Kidney (tissue), 14 donors: ENCODE results near the gene UAP1. TPM values are rescaled to one million over a fixed set of nuclear protein-coding genes. Genes with fewer than 3 reads are reported as not detected.
"Not testable (repeated sequence)": the region's sequence is repeated elsewhere in the genome, so short reads cannot be mapped to it uniquely, and the experiment has no call there.

Source experiments
- DNase-seq, 5 donors: peaks; one replicate each; pipeline ENCODE4 v3.0.0-alpha.2; 2013 to 2020
- FAIRE-seq: peaks from 2 replicates; lab custom pipeline; 2012; peaks lifted over from hg19 to GRCh38; lab: Jason Lieb, UNC
- H3K27ac ChIP-seq, 2 donors: one replicate each; pipeline ENCODE4 v1.7.0; 2013; ENCODE audit warnings: low read depth in 2 of 2, low read length in 2 of 2, inconsistent platforms in 1 of 2
- H3K27me3 ChIP-seq: one replicate; pipeline ENCODE4 v1.7.1; 2013; ENCODE audit warnings: low read length, inconsistent platforms; ENCODE audit not compliant: control insufficient read depth, insufficient read depth
- H3K36me3 ChIP-seq, 3 donors: one replicate each; pipeline versions ENCODE4 v1.7.0 to v1.7.1; 2013; ENCODE audit warnings: low read length in 3 of 3, control low read depth in 1 of 3, inconsistent platforms in 1 of 3; ENCODE audit not compliant: insufficient read depth in 3 of 3, control insufficient read depth in 2 of 3
- H3K4me1 ChIP-seq, 3 donors: one replicate each; pipeline versions ENCODE4 v1.7.0 to v1.7.1; 2013; ENCODE audit warnings: low read length in 3 of 3, inconsistent platforms in 1 of 3, low read depth in 1 of 3; ENCODE audit not compliant: control insufficient read depth in 2 of 3, insufficient read depth in 2 of 3
- H3K4me3 ChIP-seq, 3 donors: one replicate each; pipeline versions ENCODE4 v1.7.0 to v1.8.1; 2013; ENCODE audit warnings: low read length in 3 of 3, control low read depth in 1 of 3, inconsistent platforms in 1 of 3
- H3K9ac ChIP-seq, 3 donors: one replicate each; pipeline versions ENCODE4 v1.7.0 to v1.7.1; 2013; ENCODE audit warnings: low read length in 3 of 3, control low read depth in 1 of 3, inconsistent platforms in 1 of 3
- H3K9me3 ChIP-seq, 3 donors: one replicate each; pipeline versions ENCODE4 v1.7.0 to v1.7.1; 2013; ENCODE audit warnings: low read length in 3 of 3, control low read depth in 1 of 3, inconsistent platforms in 1 of 3; ENCODE audit not compliant: control insufficient read depth in 2 of 3, insufficient read depth in 1 of 3
- CTCF ChIP-seq: IDR thresholded peaks from 3 replicates; pipeline ENCODE4 v1.5.1; 2012; ENCODE audit warnings: mild to moderate bottlenecking, moderate library complexity, borderline replicate concordance; ENCODE audit not compliant: insufficient read depth; ENCODE audit errors: extremely low read depth
- intact Hi-C: fragments of 100-400 bp; cut with DNase I; formaldehyde crosslinking; loops from one replicate; pipeline ENCODE4 v1.11.1; 2022
- polyA plus RNA-seq: library from polyadenylated mRNA; stranded (reverse); fragments of 350-450 nt; fragmentation: Illumina TruSeq; extraction: RNeasy Lipid Tissue Mini Kit (QIAGEN cat#74804); gene quantifications from one replicate; pipeline ENCODE4 v1.2.3, GENCODE V29; 2014; ENCODE audit warnings: low read depth, low replicate concordance; ENCODE audit not compliant: insufficient read depth
- total RNA-seq: library from RNA; stranded (reverse); fragmentation: NEBNext Ultra II Directional; extraction: Animal tissue kit (Norgen Biotek cat#: 25700); gene quantifications from one replicate; pipeline ENCODE4 v1.2.1, GENCODE V29; 2021
- donor health status: control.
- donor health status: control.
- donor health status: control.
- donor health status: control.
- donor health status: control.
- donor health status: DM: yes; HTN: yes; CAD: no.
- donor health status: Normal renal cell carcinoma (clear cell type).

The UAP1 gene
- total and polyA plus RNA-seq, 2 donors from 2014 or later: 23.6 to 30.6 TPM

- Histone ChIP-seq H3K4me1 (peaks cover 0 to 5% (median 0%) of the 10 kb centered on the region in 3 donors), H3K27ac (no peak overlapping the region), H3K36me3 (no peaks in the 10 kb centered on the region), H3K4me3 (no peak overlapping the region), H3K9ac (no peak overlapping the region), H3K27me3 (no peaks in the 10 kb centered on the region), H3K9me3 (no peaks in the 10 kb centered on the region)
- no peak for TF ChIP-seq CTCF
- no peak for FAIRE-seq
- intact Hi-C loops: no loop called here
- no peak for DNase-seq
Measured at GRCh38 chr1:162573136-162573535, 11.6 kb downstream of the UAP1 start.

DNA sequence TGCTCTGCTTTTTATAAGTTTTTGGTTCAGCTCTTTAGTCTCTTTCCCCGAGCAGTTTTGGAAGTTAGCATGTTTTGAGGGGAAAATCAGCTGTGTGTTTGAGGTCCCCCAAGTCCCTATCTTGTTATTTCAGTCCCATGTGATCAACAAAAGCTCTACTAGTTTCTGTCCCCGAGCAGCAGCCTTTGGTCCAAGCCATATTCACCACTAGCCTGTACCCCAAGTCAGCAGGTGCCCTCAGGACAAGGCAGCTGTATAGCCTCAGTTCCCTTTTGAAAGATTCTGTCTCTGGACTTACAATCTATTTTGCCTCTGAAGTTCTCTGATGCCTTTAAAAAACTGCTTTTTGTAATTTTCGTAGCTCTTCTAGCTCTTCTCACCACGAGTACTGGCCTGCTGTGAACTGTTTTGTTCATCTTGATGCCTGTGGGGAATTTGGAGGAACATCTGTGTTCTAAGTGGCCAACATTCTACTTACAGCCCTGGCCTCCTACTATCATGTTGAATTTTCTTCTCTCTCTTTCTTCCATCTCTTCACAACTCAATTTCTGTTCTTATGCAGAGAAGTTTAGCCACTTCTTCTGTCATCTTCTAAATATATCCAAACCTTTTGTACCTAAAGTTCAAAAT, 16.7 kb downstream of the UAP1 start:
- H3K4me1 ChIP-seq: no peaks in the 10 kb centered on the region
- intact Hi-C loops: no loop called here
- H3K4me3 ChIP-seq: no peak overlapping the region
- TF ChIP-seq CTCF: no peak
- no peak for FAIRE-seq
- H3K27ac ChIP-seq: no peak overlapping the region
- H3K36me3 ChIP-seq: peaks cover 0 to 14% (median 2%) of the 10 kb centered on the region in 3 donors
- no peak for DNase-seq
- no peak overlapping the region for H3K9ac ChIP-seq
- no peaks in the 10 kb centered on the region for H3K27me3 ChIP-seq
- no peaks in the 10 kb centered on the region for H3K9me3 ChIP-seq

DNA sequence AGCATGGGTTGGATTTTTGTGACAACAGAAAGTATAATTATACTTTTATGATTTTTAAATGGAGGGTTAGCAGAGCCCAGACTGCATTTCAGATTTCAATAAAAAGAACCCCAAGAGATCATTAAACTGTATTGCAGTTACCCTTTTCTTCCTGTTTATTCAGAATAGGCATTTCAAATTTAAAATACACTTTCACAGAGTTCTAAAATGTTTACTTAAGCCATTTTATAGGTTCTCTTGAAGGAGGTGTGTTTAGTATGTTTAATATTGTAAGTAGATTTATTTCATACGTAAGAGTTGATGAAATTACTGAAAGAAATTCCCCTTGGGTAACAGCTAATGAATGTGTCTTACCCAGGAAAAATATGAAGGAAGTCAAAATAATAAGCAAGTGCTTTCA, 17.4 kb downstream of the UAP1 start:
- H3K4me1 ChIP-seq: no peaks in the 10 kb centered on the region
- no peak overlapping the region for H3K4me3 ChIP-seq
- no peak overlapping the region for H3K9ac ChIP-seq
- intact Hi-C loops: no loop called here
- H3K27ac ChIP-seq: no peak overlapping the region
- no peaks in the 10 kb centered on the region for H3K27me3 ChIP-seq
- H3K36me3 ChIP-seq: peaks cover 0 to 14% (median 2%) of the 10 kb centered on the region in 3 donors
- DNase-seq (no peak), FAIRE-seq (no peak)
- no peaks in the 10 kb centered on the region for H3K9me3 ChIP-seq
- TF ChIP-seq CTCF: no peak

- Histone ChIP-seq H3K4me1 (no peaks in the 10 kb centered on the region), H3K27ac (no peak overlapping the region), H3K9me3 (no peaks in the 10 kb centered on the region), H3K9ac (no peak overlapping the region), H3K36me3 (peaks cover 0 to 14% (median 2%) of the 10 kb centered on the region in 3 donors), H3K27me3 (no peaks in the 10 kb centered on the region), H3K4me3 (no peak overlapping the region)
- no peak for TF ChIP-seq CTCF
- DNase-seq: peak in 2 of 5 donors; percentile 6 to 21
- FAIRE-seq: no peak
- intact Hi-C loops: no loop called here
Measured at GRCh38 chr1:162580308-162580707, 18.8 kb downstream of the UAP1 start.

DNA sequence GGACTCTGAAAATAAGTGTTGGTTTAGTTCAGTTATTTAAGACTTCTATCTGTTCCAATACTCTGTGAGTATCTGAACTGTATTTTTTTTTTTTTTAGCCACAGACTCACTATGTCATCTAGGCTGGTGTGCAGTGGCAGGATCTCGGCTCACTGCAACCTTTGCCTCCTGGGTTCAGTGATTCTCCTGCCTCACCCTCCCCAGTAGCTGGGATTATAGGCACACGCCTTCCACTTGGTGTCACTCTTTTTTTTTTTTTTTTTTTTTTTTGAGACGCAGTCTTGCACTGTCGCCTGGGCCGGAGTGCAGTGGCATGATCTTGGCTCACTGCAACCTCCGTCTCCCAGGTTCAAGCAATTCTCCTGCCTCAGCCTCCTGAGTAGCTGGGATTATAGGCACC, 21.4 kb downstream of the UAP1 start:
- FAIRE-seq, intact Hi-C loops, H3K4me3 ChIP-seq: not testable (repeated sequence)

More for the DNA sequence above, 21.4 kb downstream of the UAP1 start:
- not testable (repeated sequence) for H3K9ac ChIP-seq, H3K9me3 ChIP-seq, H3K4me1 ChIP-seq, DNase-seq, H3K27me3 ChIP-seq, H3K27ac ChIP-seq
- peaks cover 0 to 14% (median 5%) of the 10 kb centered on the region in 3 donors for H3K36me3 ChIP-seq
